GM19328 (cell line): ENCODE data around the gene C1QL1.

Experiments used
- ATAC-seq: cut with Tn5 transposase; IDR thresholded peaks from one replicate; pipeline ENCODE4 v1.9.1; 2021; ENCODE audit warnings: mild to moderate bottlenecking, moderate library complexity; ENCODE audit not compliant: unreplicated experiment

C1QL1 gene

GRCh38 chr17:44915862-44916780, 52.0 kb downstream of the C1QL1 start:
- ATAC-seq = no peak

GRCh38 chr17:44915321-44915726, 52.8 kb downstream of the C1QL1 start, which contains the start of gene GFAP:
TSS of gene GFAP (minus strand) at chr17:44915500. CDS start at chr17:44915486, 14 bp downstream.
- ATAC-seq = no peak

GRCh38 chr17:44914698-44915271, 53.3 kb downstream of the C1QL1 start:
- no peak for ATAC-seq

DNA sequence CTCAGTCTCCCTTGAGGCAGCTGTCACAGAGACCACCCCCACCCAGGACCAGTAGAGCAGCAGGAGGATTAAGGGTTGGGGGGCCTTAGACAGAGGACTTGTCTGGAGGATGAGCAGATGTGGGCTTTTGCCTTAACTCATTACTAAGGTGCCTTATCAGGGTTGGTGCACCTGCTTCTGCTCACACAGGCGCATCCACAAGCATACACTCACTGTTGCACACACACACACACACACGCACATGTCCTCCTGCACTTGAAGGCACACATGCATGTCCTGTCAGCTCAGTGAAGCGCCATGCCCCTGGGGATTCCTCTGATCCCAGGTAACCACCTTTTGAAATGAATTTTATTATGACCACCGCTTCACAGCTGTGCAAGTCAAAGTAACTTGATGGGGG, 54.0 kb downstream of the C1QL1 start:
- ATAC-seq = no peak

- no peak for ATAC-seq
Observed at GRCh38 chr17:44913676-44914075, 54.4 kb downstream of the C1QL1 start.

- no peak for ATAC-seq
Observed at GRCh38 chr17:44912763-44913544, 55.1 kb downstream of the C1QL1 start.

GRCh38 chr17:44911133-44912001, 56.7 kb downstream of the C1QL1 start:
- ATAC-seq = no peak

- ATAC-seq = no peak
Observed at GRCh38 chr17:44910231-44911106, 57.6 kb downstream of the C1QL1 start.
